Breast epithelium (tissue), 4 donors: Measurements from ENCODE around the gene SESN1. TPM values are rescaled to one million over a fixed set of nuclear protein-coding genes. Genes with fewer than 3 reads are reported as not detected.
A peak's percentile ranks its signal among the peaks of the same experiment; 100 is the strongest.

Experiments
- DNase-seq, 2 donors: peaks; one replicate each; pipeline ENCODE4 v3.0.0-alpha.2; 2019; ENCODE audit warnings: low spot score in 2 of 2
- H3K27ac ChIP-seq, 2 donors: fragments of 200-600 bp; sonication (generic) in 1 of 2; one replicate each; pipeline ENCODE4 v1.5.1; 2016 to 2019; ENCODE audit warnings: mild to moderate bottlenecking in 1 of 2
- H3K27me3 ChIP-seq, 2 donors: fragments of 200-600 bp; sonication (generic) in 1 of 2; one replicate each; pipeline versions ENCODE4 v1.5.1 to v1.6.0; 2017 to 2019; ENCODE audit warnings: control low read depth in 1 of 2, mild to moderate bottlenecking in 1 of 2
- H3K36me3 ChIP-seq: fragments of 200-600 bp; one replicate; pipeline ENCODE4 v1.5.1; 2019
- H3K4me1 ChIP-seq, 2 donors: fragments of 200-600 bp; sonication (generic); one replicate each; pipeline ENCODE4 v1.5.1; 2016 to 2019; ENCODE audit warnings: control low read depth in 1 of 2
- H3K4me3 ChIP-seq, 3 donors: fragments of 200-600 bp; sonication (generic); 1 replicate in 2 of 3; 2 replicates in 1 of 3; pipeline ENCODE4 v1.5.1; 2016 to 2019; ENCODE audit warnings: mild to moderate bottlenecking in 3 of 3, moderate library complexity in 2 of 3
- H3K9me3 ChIP-seq, 2 donors: fragments of 200-600 bp; sonication (generic) in 1 of 2; one replicate each; pipeline ENCODE4 v1.5.1; 2016 to 2019; ENCODE audit warnings: control low read depth in 1 of 2
- POLR2A ChIP-seq: fragments of 450-650 bp; IDR thresholded peaks from one replicate; pipeline ENCODE4 v1.6.1; 2016; ENCODE audit warnings: antibody characterized with exemption, mild to moderate bottlenecking, moderate library complexity
- POLR2AphosphoS5 ChIP-seq, 3 donors: sonication (generic); formaldehyde crosslinking; IDR thresholded peaks; one replicate each; pipeline ENCODE4 v1.6.1; 2017; ENCODE audit warnings: antibody characterized with exemption in 3 of 3
- intact Hi-C: fragments of 100-400 bp; cut with DNase I; formaldehyde crosslinking; loops from one replicate; pipeline ENCODE4 v1.15.1; 2023; ENCODE audit warnings: low total_unique reads
- total RNA-seq, 3 donors: library from RNA; depleted of rRNA; stranded (reverse); fragments of >200 nt; gene quantifications; one replicate each; pipeline ENCODE4 v1.1.0, GENCODE V29; 2016
- TF ChIP-seq, protein P1 (sequence below), 3 donors: fragments of 450-650 bp; IDR thresholded peaks; one replicate each; pipeline ENCODE4 v1.5.1; 2016 to 2017; ENCODE audit warnings: antibody characterized with exemption in 3 of 3, mild to moderate bottlenecking in 3 of 3, moderate library complexity in 3 of 3

Gene SESN1
- total RNA-seq, 3 donors from 2014 or later: 70.8 to 141 (median 108) TPM

DNA sequence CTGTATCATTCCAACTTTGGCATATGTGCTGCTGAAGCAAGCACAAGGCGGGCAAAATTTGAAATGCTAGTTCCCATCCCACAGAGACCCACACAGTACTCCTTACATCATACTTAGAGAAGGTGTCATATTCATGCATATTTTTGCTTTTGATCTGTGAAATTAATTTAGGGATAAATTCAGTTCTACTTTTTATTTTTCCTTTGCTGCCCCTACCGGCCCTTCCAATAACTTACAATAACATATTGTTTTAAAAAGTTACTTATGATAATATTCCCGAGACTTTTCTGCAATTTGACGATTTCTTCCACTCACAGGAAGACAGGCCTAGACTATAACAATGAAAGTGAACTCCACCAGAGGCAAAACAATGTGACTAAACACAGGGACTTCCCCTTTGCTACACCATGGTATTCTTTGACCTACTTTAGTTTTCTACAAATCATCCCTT is 35.0 kb downstream of the SESN1 start:
- DNase-seq: no peak
- Histone ChIP-seq H3K9me3 (no peaks in the 10 kb centered on the region), H3K4me1 (peaks cover 0 to 7% of the 10 kb centered on the region in 2 donors), H3K4me3 (no peak overlapping the region), H3K27me3 (no peaks in the 10 kb centered on the region), H3K36me3 (no peaks in the 10 kb centered on the region), H3K27ac (peak overlapping the region; percentile 9 to 48)
- TF ChIP-seq POLR2A: no peak
- TF ChIP-seq POLR2AphosphoS5 (IDR thresholded peaks at IDR 0.05): no peak
- TF ChIP-seq, protein P1, sequence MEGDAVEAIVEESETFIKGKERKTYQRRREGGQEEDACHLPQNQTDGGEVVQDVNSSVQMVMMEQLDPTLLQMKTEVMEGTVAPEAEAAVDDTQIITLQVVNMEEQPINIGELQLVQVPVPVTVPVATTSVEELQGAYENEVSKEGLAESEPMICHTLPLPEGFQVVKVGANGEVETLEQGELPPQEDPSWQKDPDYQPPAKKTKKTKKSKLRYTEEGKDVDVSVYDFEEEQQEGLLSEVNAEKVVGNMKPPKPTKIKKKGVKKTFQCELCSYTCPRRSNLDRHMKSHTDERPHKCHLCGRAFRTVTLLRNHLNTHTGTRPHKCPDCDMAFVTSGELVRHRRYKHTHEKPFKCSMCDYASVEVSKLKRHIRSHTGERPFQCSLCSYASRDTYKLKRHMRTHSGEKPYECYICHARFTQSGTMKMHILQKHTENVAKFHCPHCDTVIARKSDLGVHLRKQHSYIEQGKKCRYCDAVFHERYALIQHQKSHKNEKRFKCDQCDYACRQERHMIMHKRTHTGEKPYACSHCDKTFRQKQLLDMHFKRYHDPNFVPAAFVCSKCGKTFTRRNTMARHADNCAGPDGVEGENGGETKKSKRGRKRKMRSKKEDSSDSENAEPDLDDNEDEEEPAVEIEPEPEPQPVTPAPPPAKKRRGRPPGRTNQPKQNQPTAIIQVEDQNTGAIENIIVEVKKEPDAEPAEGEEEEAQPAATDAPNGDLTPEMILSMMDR (IDR thresholded peaks at IDR 0.05): peak in 2 of 3 donors; percentile 21 to 42
- intact Hi-C loops: no loop called here

DNA sequence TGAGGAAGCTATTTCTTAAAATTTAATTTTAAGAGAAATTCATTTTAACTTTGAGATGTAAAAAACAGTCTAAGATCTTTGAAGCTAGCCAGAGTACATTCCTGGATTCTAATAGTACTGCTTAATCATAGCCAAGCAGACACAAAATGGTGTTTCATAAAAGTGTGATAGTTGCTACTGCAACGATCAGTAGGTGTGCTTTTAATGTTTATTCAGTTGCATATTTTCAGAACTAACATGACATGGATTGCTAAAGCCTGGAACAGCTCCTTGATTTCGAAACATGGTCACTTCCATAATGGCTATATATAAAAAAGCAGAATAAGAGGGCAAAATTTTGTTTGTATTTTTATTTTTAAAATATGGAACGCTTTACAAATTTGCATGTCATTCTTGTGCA is 35.5 kb downstream of the SESN1 start:
- Histone ChIP-seq H3K27me3 (no peaks in the 10 kb centered on the region), H3K4me3 (no peak overlapping the region), H3K9me3 (no peaks in the 10 kb centered on the region), H3K4me1 (peaks cover 0 to 7% of the 10 kb centered on the region in 2 donors), H3K27ac (peak overlapping the region; percentile 9 to 48), H3K36me3 (no peaks in the 10 kb centered on the region)
- no peak for DNase-seq
- TF ChIP-seq POLR2A (no peak), POLR2AphosphoS5 (IDR thresholded peaks at IDR 0.05) (no peak)
- TF ChIP-seq, protein P1 (IDR thresholded peaks at IDR 0.05): no peak
- intact Hi-C loops: no loop called here

DNA sequence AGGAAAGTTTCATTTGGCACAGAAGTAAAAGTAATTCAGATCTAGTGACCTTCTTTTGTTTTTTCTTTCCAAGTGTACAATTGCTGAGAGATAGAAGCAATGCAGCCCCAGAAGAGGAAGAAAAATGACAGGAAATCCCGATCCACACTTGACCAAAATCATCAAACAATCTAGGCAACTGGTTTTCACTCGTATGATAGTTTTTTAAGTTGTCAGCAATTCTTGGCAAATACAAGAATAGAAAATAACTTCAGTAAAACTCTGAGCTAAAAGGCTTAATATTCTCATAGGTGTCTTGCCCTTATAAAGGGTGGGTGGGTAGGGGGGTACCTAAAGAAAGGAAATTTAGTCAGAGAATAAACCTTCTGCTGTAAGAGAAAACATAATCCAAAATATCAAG is 36.0 kb downstream of the SESN1 start:
- TF ChIP-seq POLR2A (no peak), POLR2AphosphoS5 (IDR thresholded peaks at IDR 0.05) (no peak)
- TF ChIP-seq, protein P1 (IDR thresholded peaks at IDR 0.05): no peak
- Histone ChIP-seq H3K9me3 (no peaks in the 10 kb centered on the region), H3K36me3 (no peaks in the 10 kb centered on the region), H3K27me3 (no peaks in the 10 kb centered on the region), H3K4me1 (peaks cover 0 to 7% of the 10 kb centered on the region in 2 donors), H3K27ac (peak overlapping the region in 1 of 2 donors; percentile 4), H3K4me3 (no peak overlapping the region)
- intact Hi-C loops: no loop called here
- DNase-seq: no peak

DNA sequence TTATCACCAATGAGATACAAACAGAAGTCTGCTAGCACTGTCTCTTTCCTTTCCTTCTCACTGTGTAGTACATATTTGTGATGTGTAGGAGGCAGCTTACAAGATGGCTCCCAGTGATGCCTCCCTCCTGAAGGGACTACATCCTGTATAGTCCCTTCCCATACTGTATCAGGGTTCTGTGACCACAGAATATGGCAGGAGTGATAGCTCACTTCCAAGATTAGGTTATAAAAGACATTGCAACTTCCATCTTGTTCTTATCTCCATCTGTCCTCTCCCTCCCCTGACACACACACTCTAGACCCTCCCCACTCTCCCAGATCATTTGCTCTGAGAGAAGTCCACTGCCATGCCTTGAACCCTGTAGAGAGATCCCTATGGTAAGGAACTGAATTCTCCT is 38.0 kb downstream of the SESN1 start:
- DNase-seq: no peak
- Histone ChIP-seq H3K4me1 (peaks cover 0 to 7% of the 10 kb centered on the region in 2 donors), H3K4me3 (no peak overlapping the region), H3K27me3 (no peaks in the 10 kb centered on the region), H3K9me3 (no peaks in the 10 kb centered on the region), H3K36me3 (no peaks in the 10 kb centered on the region), H3K27ac (no peak overlapping the region)
- intact Hi-C loops: no loop called here
- TF ChIP-seq POLR2AphosphoS5 (IDR thresholded peaks at IDR 0.05): no peak

DNA sequence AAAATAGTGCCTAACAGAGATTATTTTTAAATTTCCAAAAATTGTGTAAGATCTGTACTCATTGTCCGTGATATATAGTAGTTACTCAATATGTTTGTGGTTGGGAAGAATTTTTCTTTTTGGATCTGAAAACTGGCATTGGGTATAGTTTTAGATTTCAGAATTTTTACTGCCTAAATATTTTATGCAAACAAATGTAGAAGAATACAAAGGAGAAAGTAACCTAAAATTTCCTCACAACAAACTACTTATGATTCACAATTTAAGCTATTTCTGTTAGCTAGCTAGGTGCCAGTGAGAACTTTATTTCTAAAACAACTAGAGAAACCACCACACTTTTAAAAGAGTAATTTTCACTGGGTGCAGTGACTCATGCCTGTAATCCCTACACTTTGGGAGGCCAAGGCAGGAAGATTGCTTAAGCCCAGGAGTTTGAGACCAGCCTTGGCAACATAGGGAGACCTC is 38.8 kb downstream of the SESN1 start:
- intact Hi-C loops: no loop called here
- Histone ChIP-seq H3K4me1 (peaks cover 0 to 7% of the 10 kb centered on the region in 2 donors), H3K27ac (no peak overlapping the region)

More for the DNA sequence above, 38.8 kb downstream of the SESN1 start:
- DNase-seq: no peak
- TF ChIP-seq, protein P1 (IDR thresholded peaks at IDR 0.05): no peak
- no peak for TF ChIP-seq POLR2AphosphoS5 (IDR thresholded peaks at IDR 0.05)
- TF ChIP-seq POLR2A: no peak
- H3K4me3 ChIP-seq: no peak overlapping the region
- H3K27me3 ChIP-seq: no peaks in the 10 kb centered on the region
- H3K36me3 ChIP-seq: no peaks in the 10 kb centered on the region
- no peaks in the 10 kb centered on the region for H3K9me3 ChIP-seq
